GM12878 (cell line): ENCODE results near the gene TOP2B. TPM values are rescaled to one million over a fixed set of nuclear protein-coding genes. Genes with fewer than 3 reads are reported as not detected.

ENCODE experiments used
- ATAC-seq: fragments of 200-7000 bp; cut with Tn5 transposase; 3 replicates; pipeline ENCODE4 v1.9.1; 2020; ENCODE audit warnings: mild to moderate bottlenecking, moderate library complexity
- BruUV-seq: library from RNA; stranded (reverse); fragments of 400-500 nt; replicated peaks from 2 replicates; lab custom pipeline; 2021; lab: Mats Ljungman, UMichigan
- CTCF ChIA-PET: fragments of 300-600 bp; sonication (Branson Sonifier 250); formaldehyde crosslinking; extraction: SDS; loops from one replicate; lab custom pipeline; 2021; ENCODE audit warnings: inconsistent platforms; lab: Yijun Ruan, JAX
- POLR2A ChIA-PET: fragments of 350-600 bp; formaldehyde crosslinking; extraction: SDS; loops from one replicate; lab custom pipeline; 2021; ENCODE audit warnings: inconsistent platforms; lab: Charles Lee
- RAD21 ChIA-PET: fragments of 300-600 bp; sonication (Branson Sonifier 250); formaldehyde crosslinking; loops from one replicate; lab custom pipeline; 2023; ENCODE audit warnings: antibody characterized with exemption; ENCODE audit not compliant: unreplicated experiment; lab: Charles Lee
- SMC1A ChIA-PET: fragments of 300-600 bp; sonication (Branson Sonifier 250); formaldehyde crosslinking; loops from one replicate; lab custom pipeline; 2023; ENCODE audit not compliant: unreplicated experiment, uncharacterized antibody; lab: Charles Lee
- DNase-seq: peaks from one replicate; pipeline ENCODE4 v3.0.0-alpha.2; 2011; ENCODE audit warnings: low read depth, low spot score
- FAIRE-seq: peaks from 3 replicates; lab custom pipeline; 2011; peaks lifted over from hg19 to GRCh38; lab: Jason Lieb, UNC
- H2AFZ ChIP-seq: 2 replicates; pipeline ENCODE4 v1.6.0; 2011; ENCODE audit warnings: low read depth, low read length, control low read depth; ENCODE audit not compliant: control insufficient read depth
- H3K27ac ChIP-seq: 2 replicates; pipeline ENCODE4 v1.5.1; 2011; ENCODE audit warnings: control low read depth; ENCODE audit not compliant: control insufficient read depth, insufficient read depth
- H3K27me3 ChIP-seq, 2 experiments: replicated peaks in 1 of 2; 2 replicates each; pipeline versions ENCODE4 v1.6.0 to v1.6.1; 2011; ENCODE audit warnings: low read length in 1 of 2; ENCODE audit not compliant: control insufficient read depth in 2 of 2, insufficient read depth in 2 of 2
- H3K36me3 ChIP-seq, 2 experiments: 2 replicates each; pipeline ENCODE4 v1.5.1; 2011; ENCODE audit warnings: low read length in 1 of 2; ENCODE audit not compliant: control insufficient read depth in 2 of 2, insufficient read depth in 2 of 2
- H3K4me1 ChIP-seq: 2 replicates; pipeline ENCODE4 v1.6.1; 2011; ENCODE audit warnings: mild to moderate bottlenecking, low read length, moderate library complexity, mixed read lengths; ENCODE audit not compliant: control insufficient read depth, insufficient read depth
- H3K4me2 ChIP-seq: 2 replicates; pipeline ENCODE4 v1.6.0; 2011; ENCODE audit warnings: control low read depth; ENCODE audit not compliant: control insufficient read depth, insufficient read depth
- H3K4me3 ChIP-seq: fragments of 200-600 bp; sonication (generic); 2 replicates; pipeline ENCODE4 v1.5.1; 2016
- H3K79me2 ChIP-seq: 2 replicates; pipeline ENCODE4 v1.6.0; 2011; ENCODE audit warnings: low read length; ENCODE audit not compliant: control insufficient read depth, insufficient read depth
- H3K9ac ChIP-seq: 2 replicates; pipeline ENCODE4 v1.8.0; 2011; ENCODE audit warnings: low read length, control low read depth, mixed read lengths; ENCODE audit not compliant: control insufficient read depth, insufficient read depth
- H3K9me3 ChIP-seq: replicated peaks from 3 replicates; pipeline ENCODE4 v1.5.1; 2011; ENCODE audit warnings: mild to moderate bottlenecking, low read length; ENCODE audit not compliant: control insufficient read depth, insufficient read depth
- H4K20me1 ChIP-seq: 2 replicates; pipeline ENCODE4 v1.6.0; 2011; ENCODE audit not compliant: control insufficient read depth, insufficient read depth
- BCLAF1 ChIP-seq: fragments of 450-650 bp; IDR thresholded peaks from 2 replicates; pipeline ENCODE4 v1.6.1; 2017; ENCODE audit warnings: antibody characterized with exemption, mild to moderate bottlenecking, moderate library complexity
- BRCA1 ChIP-seq: IDR thresholded peaks from 2 replicates; pipeline ENCODE4 v1.6.1; 2011; ENCODE audit warnings: low read depth, low read length, improper control_type of control experiment
- EED ChIP-seq: sonication (generic); IDR thresholded peaks from 2 replicates; pipeline ENCODE4 v1.6.1; 2016; ENCODE audit warnings: antibody characterized with exemption, low read depth
- ELK1 ChIP-seq: IDR thresholded peaks from 2 replicates; pipeline ENCODE4 v1.6.1; 2012; ENCODE audit warnings: low read depth, low read length, improper control_type of control experiment
- EZH2 ChIP-seq: IDR thresholded peaks from 2 replicates; pipeline ENCODE4 v1.6.1; 2012; ENCODE audit warnings: low read depth, mild to moderate bottlenecking, control low read depth, inconsistent platforms, low read length, borderline replicate concordance; ENCODE audit not compliant: control insufficient read depth
- FOXK2 ChIP-seq: fragments of 450-650 bp; IDR thresholded peaks from 2 replicates; pipeline ENCODE4 v1.6.1; 2017; ENCODE audit warnings: mild to moderate bottlenecking, moderate library complexity
- FOXM1 ChIP-seq: IDR thresholded peaks from 2 replicates; pipeline ENCODE4 v1.6.1; 2012; ENCODE audit warnings: low read depth, mild to moderate bottlenecking, inconsistent platforms, low read length, moderate library complexity
- HDGF ChIP-seq: fragments of 450-650 bp; IDR thresholded peaks from 2 replicates; pipeline ENCODE4 v1.6.1; 2016; ENCODE audit warnings: antibody characterized with exemption
- IRF3 ChIP-seq: fragments of 450-650 bp; IDR thresholded peaks from 2 replicates; pipeline ENCODE4 v1.6.1; 2014; ENCODE audit warnings: mild to moderate bottlenecking
- MAX ChIP-seq: IDR thresholded peaks from 2 replicates; pipeline ENCODE4 v1.6.1; 2012; ENCODE audit warnings: low read depth, low read length, improper control_type of control experiment
- MEF2B ChIP-seq: fragments of 450-650 bp; IDR thresholded peaks from 2 replicates; pipeline ENCODE4 v1.6.1; 2018; ENCODE audit warnings: mild to moderate bottlenecking, moderate library complexity; ENCODE audit not compliant: partially characterized antibody, poor library complexity, severe bottlenecking
- NBN ChIP-seq: fragments of 450-650 bp; IDR thresholded peaks from 2 replicates; pipeline ENCODE4 v1.6.1; 2016
- NFYA ChIP-seq: IDR thresholded peaks from 2 replicates; pipeline ENCODE4 v1.6.1; 2011; ENCODE audit warnings: low read depth, mild to moderate bottlenecking, low read length, improper control_type of control experiment, borderline replicate concordance
- POLR2A ChIP-seq: IDR thresholded peaks from 2 replicates; pipeline ENCODE4 v1.6.1; 2011; ENCODE audit warnings: low read depth, mild to moderate bottlenecking, low read length
- SIX5 ChIP-seq: IDR thresholded peaks from 2 replicates; pipeline ENCODE4 v1.6.1; 2011; ENCODE audit warnings: mild to moderate bottlenecking, low read depth, low read length, moderate library complexity; ENCODE audit not compliant: severe bottlenecking
- SKIL ChIP-seq: fragments of 450-650 bp; IDR thresholded peaks from 2 replicates; pipeline ENCODE4 v1.6.1; 2017; ENCODE audit warnings: mild to moderate bottlenecking, low read depth, inconsistent platforms; ENCODE audit not compliant: poor library complexity, severe bottlenecking
- in situ Hi-C: fragments of 300-500 bp; cut with MboI; formaldehyde crosslinking; loops from 9 replicates; pipeline ENCODE4 v1.14.3; 2018; ENCODE audit warnings: mixed read lengths
- intact Hi-C: fragments of 100-400 bp; cut with micrococcal nuclease; formaldehyde crosslinking; loops from one replicate; pipeline ENCODE4 v1.14.2; 2022; ENCODE audit not compliant: unreplicated experiment
- polyA plus RNA-seq, 11 experiments: library from polyadenylated mRNA; depleted of rRNA in 4 of 11; unstranded in 6 of 11; stranded (reverse) in 5 of 11; fragments of >200 nt; fragmentation: Nextera tagmentation in 4 of 11; fragmentation: Illumina TruSeq in 1 of 11; extraction: Ambion mirVana in 4 of 11; extraction: Trizol in 1 of 11; gene quantifications; 1 replicate in 1 of 11; 2 replicates in 10 of 11; pipeline versions ENCODE4 v1.2.1 to v1.2.3, GENCODE V29; 2011 to 2016; ENCODE audit warnings: inconsistent platforms in 2 of 11, missing spikeins in 2 of 11, low read depth in 1 of 11
- total RNA-seq, 4 experiments: library from RNA; depleted of rRNA in 3 of 4; stranded (reverse); fragments of >200 nt in 3 of 4; fragmentation: Illumina TruSeq in 1 of 4; extraction: Trizol in 1 of 4; gene quantifications; 2 replicates each; pipeline versions ENCODE4 v1.2.1 to v1.2.3, GENCODE V29; 2013 to 2021
- TF ChIP-seq, protein P1 (sequence below): IDR thresholded peaks from 2 replicates; pipeline ENCODE4 v1.6.1; 2011; ENCODE audit warnings: borderline replicate concordance, low read depth, mild to moderate bottlenecking, moderate library complexity, low read length; ENCODE audit not compliant: insufficient read depth, poor library complexity, severe bottlenecking

The TOP2B gene
- total and polyA plus RNA-seq, 10 of the 15 experiments (the other 5 are each of a cell fraction or from before 2014, with no cell fraction given) = 28.6 to 134 (median 83.4) TPM

DNA sequence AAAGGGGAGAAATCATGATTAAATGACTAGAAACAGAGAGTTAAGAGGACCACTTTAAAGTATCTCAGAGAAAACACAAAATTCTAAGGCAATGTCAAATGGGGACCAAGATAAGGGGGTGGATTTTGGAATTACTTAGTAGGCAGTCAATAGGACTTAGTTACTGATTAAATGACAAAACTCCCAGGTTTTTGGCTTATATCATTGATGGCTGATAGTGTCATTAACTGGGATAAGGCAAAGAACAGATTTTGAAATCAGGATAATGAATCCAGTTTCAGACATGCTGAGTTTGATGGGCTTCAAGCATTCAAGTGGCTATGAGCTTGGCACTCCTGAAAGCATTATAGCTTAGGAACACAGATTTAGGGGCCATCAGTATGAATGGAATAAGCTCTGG is 53.9 kb downstream of the TOP2B start:
- H4K20me1 ChIP-seq = no peaks in the 10 kb centered on the region
- H3K4me3 ChIP-seq = no peak overlapping the region
- ChIA-PET POLR2A (no interaction called here), CTCF (interaction anchor here (0.6 to 1.0 kb wide), 5 partner anchors 11 to 244 kb away, joined by 3 to 4 read pairs (median 3); no protein-coding TSS in a partner anchor), SMC1A (interaction anchor here (0.5 kb wide), 1 partner anchor 66 kb away, joined by 3 read pairs; no protein-coding TSS in a partner anchor), RAD21 (no interaction called here)
- no peaks in the 10 kb centered on the region for H3K4me1 ChIP-seq
- no peak overlapping the region for H3K4me2 ChIP-seq
- FAIRE-seq = no peak
- H3K9me3 ChIP-seq = no peaks in the 10 kb centered on the region
- no peaks in the 10 kb centered on the region for H3K27me3 ChIP-seq
- no peak overlapping the region for H2AFZ ChIP-seq
- in situ Hi-C loops = no loop called here
- no peak overlapping the region for H3K27ac ChIP-seq
- no peak overlapping the region for H3K9ac ChIP-seq
- DNase-seq = no peak
- no peak for ATAC-seq
- H3K79me2 ChIP-seq = no peaks in the 10 kb centered on the region
- peaks cover 0 to 21% of the 10 kb centered on the region in 2 experiments; a peak in 2 of 4 replicates for H3K36me3 ChIP-seq
- BruUV-seq = no TSS peak
- intact Hi-C loops = no loop called here
- TF ChIP-seq FOXM1 (no peak), BCLAF1 (no peak), BRCA1 (no peak), SKIL (no peak), POLR2A (no peak), IRF3 (no peak), FOXK2 (no peak), EED (no peak), NBN (no peak), MEF2B (no peak), ELK1 (no peak), SIX5 (no peak), EZH2 (no peak), HDGF (no peak), MAX (no peak), NFYA (no peak)
- TF ChIP-seq, protein P1, sequence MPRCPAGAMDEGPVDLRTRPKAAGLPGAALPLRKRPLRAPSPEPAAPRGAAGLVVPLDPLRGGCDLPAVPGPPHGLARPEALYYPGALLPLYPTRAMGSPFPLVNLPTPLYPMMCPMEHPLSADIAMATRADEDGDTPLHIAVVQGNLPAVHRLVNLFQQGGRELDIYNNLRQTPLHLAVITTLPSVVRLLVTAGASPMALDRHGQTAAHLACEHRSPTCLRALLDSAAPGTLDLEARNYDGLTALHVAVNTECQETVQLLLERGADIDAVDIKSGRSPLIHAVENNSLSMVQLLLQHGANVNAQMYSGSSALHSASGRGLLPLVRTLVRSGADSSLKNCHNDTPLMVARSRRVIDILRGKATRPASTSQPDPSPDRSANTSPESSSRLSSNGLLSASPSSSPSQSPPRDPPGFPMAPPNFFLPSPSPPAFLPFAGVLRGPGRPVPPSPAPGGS = no peak
